CD14-positive monocyte (primary cell): Measurements from ENCODE around the gene NTMT2. TPM values are rescaled to one million over a fixed set of nuclear protein-coding genes. Genes with fewer than 3 reads are reported as not detected.

Experiments used
- DNase-seq, 3 donors: peaks; one replicate each; pipeline ENCODE4 v3.0.0-alpha.2; 2011 to 2022
- H2AFZ ChIP-seq: 2 replicates; pipeline ENCODE4 v1.6.0; 2012; ENCODE audit warnings: mild to moderate bottlenecking, low read depth, low read length, inconsistent platforms; ENCODE audit not compliant: insufficient read depth, poor library complexity, severe bottlenecking
- H3K27ac ChIP-seq, 2 donors: 1 replicate in 1 of 2; 2 replicates in 1 of 2; pipeline ENCODE4 v1.5.1; 2012 to 2013; ENCODE audit warnings: low read length in 2 of 2, control low read depth in 1 of 2, inconsistent platforms in 1 of 2, low read depth in 1 of 2, mild to moderate bottlenecking in 1 of 2
- H3K27me3 ChIP-seq, 2 donors: one replicate each; pipeline versions ENCODE4 v1.6.0 to v1.6.1; 2011 to 2013; ENCODE audit warnings: low read length in 2 of 2; ENCODE audit not compliant: control insufficient read depth in 2 of 2, insufficient read depth in 2 of 2
- H3K36me3 ChIP-seq, 2 donors: replicated peaks in 1 of 2; 1 replicate in 1 of 2; 2 replicates in 1 of 2; pipeline versions ENCODE4 v1.5.1 to v1.6.1; 2012 to 2013; ENCODE audit warnings: low read length in 2 of 2, control low read depth in 1 of 2, inconsistent platforms in 1 of 2, mild to moderate bottlenecking in 1 of 2; ENCODE audit not compliant: insufficient read depth in 2 of 2, control insufficient read depth in 1 of 2
- H3K4me1 ChIP-seq, 2 donors: 1 replicate in 1 of 2; 2 replicates in 1 of 2; pipeline versions ENCODE4 v1.5.1 to v1.6.1; 2012 to 2013; ENCODE audit warnings: low read length in 2 of 2, control low read depth in 1 of 2, inconsistent platforms in 1 of 2, mild to moderate bottlenecking in 1 of 2, moderate library complexity in 1 of 2; ENCODE audit not compliant: insufficient read depth in 2 of 2, control insufficient read depth in 1 of 2
- H3K4me2 ChIP-seq: replicated peaks from 2 replicates; pipeline ENCODE3; 2012; ENCODE audit warnings: low read length, moderate library complexity, mild to moderate bottlenecking; ENCODE audit not compliant: poor library complexity, severe bottlenecking; ENCODE audit errors: extremely low read depth
- H3K4me3 ChIP-seq, 3 experiments: fragments of 200-600 bp in 1 of 3; sonication (generic) in 1 of 3; replicated peaks in 1 of 3; 1 replicate in 2 of 3; 2 replicates in 1 of 3; pipeline ENCODE4 v1.5.1; 2011 to 2013; ENCODE audit warnings: low read length in 3 of 3, mild to moderate bottlenecking in 3 of 3, control low read depth in 2 of 3, low read depth in 2 of 3, inconsistent platforms in 1 of 3, moderate library complexity in 1 of 3
- H3K79me2 ChIP-seq: 2 replicates; pipeline ENCODE4 v1.6.0; 2012; ENCODE audit warnings: mild to moderate bottlenecking, control low read depth, inconsistent platforms, low read length, moderate library complexity; ENCODE audit not compliant: insufficient read depth
- H3K9ac ChIP-seq: 2 replicates; pipeline ENCODE4 v1.6.0; 2017; ENCODE audit warnings: low read length, mild to moderate bottlenecking; ENCODE audit not compliant: insufficient read depth, poor library complexity, severe bottlenecking
- H3K9me3 ChIP-seq, 2 donors: replicated peaks in 1 of 2; 1 replicate in 1 of 2; 2 replicates in 1 of 2; pipeline versions ENCODE4 v1.5.1 to v1.6.1; 2012 to 2013; ENCODE audit warnings: low read length in 2 of 2, control low read depth in 1 of 2; ENCODE audit not compliant: control insufficient read depth in 1 of 2, insufficient read depth in 1 of 2
- H4K20me1 ChIP-seq: 2 replicates; pipeline ENCODE4 v1.6.0; 2012; ENCODE audit warnings: mild to moderate bottlenecking, low read length, control low read depth, moderate library complexity; ENCODE audit not compliant: insufficient read depth
- H3K27ac Mint-ChIP-seq, 7 donors: one replicate each; pipeline ENCODE4 v1.8.0; 2020; ENCODE audit warnings: mild to moderate bottlenecking in 7 of 7, mixed read lengths in 7 of 7, moderate library complexity in 6 of 7, inconsistent platforms in 2 of 7
- H3K27me3 Mint-ChIP-seq, 3 donors: one replicate each; pipeline ENCODE4 v1.8.0; 2021 to 2022; ENCODE audit warnings: low read depth in 3 of 3, mild to moderate bottlenecking in 3 of 3, mixed read lengths in 3 of 3, moderate library complexity in 3 of 3, inconsistent platforms in 1 of 3
- H3K36me3 Mint-ChIP-seq, 2 donors: one replicate each; pipeline ENCODE4 v1.8.0; 2020; ENCODE audit warnings: mixed read lengths in 2 of 2, inconsistent platforms in 1 of 2, mild to moderate bottlenecking in 1 of 2
- H3K4me1 Mint-ChIP-seq: one replicate; pipeline ENCODE4 v1.8.0; 2020; ENCODE audit warnings: mild to moderate bottlenecking, mixed read lengths
- H3K4me3 Mint-ChIP-seq, 2 donors: one replicate each; pipeline ENCODE4 v1.8.0; 2020; ENCODE audit warnings: mild to moderate bottlenecking in 2 of 2, mixed read lengths in 2 of 2, moderate library complexity in 1 of 2
- H3K9me3 Mint-ChIP-seq, 7 donors: one replicate each; pipeline ENCODE4 v1.8.0; 2020 to 2022; ENCODE audit warnings: mixed read lengths in 7 of 7, mild to moderate bottlenecking in 6 of 7, moderate library complexity in 6 of 7, inconsistent platforms in 2 of 7
- WGBS: methylation state at CpG from one replicate; pipeline ENCODE4 v1.1.5; 2013; ENCODE audit warnings: missing lambda C conversion rate; ENCODE audit not compliant: insufficient coverage; 5-methylcytosine and 5-hydroxymethylcytosine counted together
- intact Hi-C, 2 donors: fragments of 100-400 bp; cut with micrococcal nuclease; formaldehyde crosslinking; loops; one replicate each; pipeline versions ENCODE4 v1.15.0 to v1.15.1; 2023
- polyA plus RNA-seq, 3 donors: library from polyadenylated mRNA; depleted of rRNA in 1 of 3; unstranded in 2 of 3; stranded (reverse) in 1 of 3; fragments of 300-500 nt in 2 of 3; fragments of >200 nt in 1 of 3; fragmentation: Illumina TruSeq in 2 of 3; gene quantifications; 1 replicate in 2 of 3; 2 replicates in 1 of 3; pipeline ENCODE4 v1.2.3, GENCODE V29; 2012 to 2021
- TF ChIP-seq, protein P1 (sequence below): fragments of 200-600 bp; IDR thresholded peaks from one replicate; pipeline ENCODE4 v1.8.0; 2022; ENCODE audit warnings: antibody characterized with exemption, mild to moderate bottlenecking

Gene NTMT2
- polyA plus RNA-seq, 3 donors, result not detected

DNA sequence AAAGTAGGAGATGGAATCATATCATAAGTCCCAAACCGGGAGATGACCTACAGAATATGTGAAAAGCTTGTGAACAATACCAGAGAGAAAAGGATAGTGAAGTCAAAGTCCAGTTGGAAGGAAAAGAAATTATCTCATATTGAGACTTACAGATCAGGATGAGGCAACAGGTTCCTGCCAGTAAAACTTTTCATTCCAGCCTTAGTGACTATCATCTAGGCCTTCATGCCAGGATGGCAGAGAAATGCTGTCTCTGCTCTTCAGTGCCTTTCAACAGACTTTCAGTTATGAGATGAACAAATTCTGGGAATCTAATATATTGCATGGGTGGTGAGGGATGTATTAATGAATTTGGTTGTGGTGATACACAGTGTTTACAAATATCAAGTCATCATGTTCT, 52.3 kb downstream of the NTMT2 start:
- no peaks in the 10 kb centered on the region for H4K20me1 ChIP-seq
- Mint-ChIP-seq H3K27me3 (peaks cover 0 to 3% (median 0%) of the 10 kb centered on the region in 3 donors), H3K9me3 (peaks cover 0 to 9% (median 0%) of the 10 kb centered on the region in 7 donors), H3K36me3 (no peaks in the 10 kb centered on the region), H3K4me3 (no peak overlapping the region), H3K27ac (no peak overlapping the region), H3K4me1 (no peaks in the 10 kb centered on the region)
- no peak overlapping the region for H3K4me2 ChIP-seq
- H3K9ac ChIP-seq, result no peak overlapping the region
- no peaks in the 10 kb centered on the region for H3K9me3 ChIP-seq
- no CpG with 5 or more reads among the region's 1 CpG for WGBS
- intact Hi-C loops, result no loop called here
- no peak overlapping the region for H2AFZ ChIP-seq
- TF ChIP-seq, protein P1, sequence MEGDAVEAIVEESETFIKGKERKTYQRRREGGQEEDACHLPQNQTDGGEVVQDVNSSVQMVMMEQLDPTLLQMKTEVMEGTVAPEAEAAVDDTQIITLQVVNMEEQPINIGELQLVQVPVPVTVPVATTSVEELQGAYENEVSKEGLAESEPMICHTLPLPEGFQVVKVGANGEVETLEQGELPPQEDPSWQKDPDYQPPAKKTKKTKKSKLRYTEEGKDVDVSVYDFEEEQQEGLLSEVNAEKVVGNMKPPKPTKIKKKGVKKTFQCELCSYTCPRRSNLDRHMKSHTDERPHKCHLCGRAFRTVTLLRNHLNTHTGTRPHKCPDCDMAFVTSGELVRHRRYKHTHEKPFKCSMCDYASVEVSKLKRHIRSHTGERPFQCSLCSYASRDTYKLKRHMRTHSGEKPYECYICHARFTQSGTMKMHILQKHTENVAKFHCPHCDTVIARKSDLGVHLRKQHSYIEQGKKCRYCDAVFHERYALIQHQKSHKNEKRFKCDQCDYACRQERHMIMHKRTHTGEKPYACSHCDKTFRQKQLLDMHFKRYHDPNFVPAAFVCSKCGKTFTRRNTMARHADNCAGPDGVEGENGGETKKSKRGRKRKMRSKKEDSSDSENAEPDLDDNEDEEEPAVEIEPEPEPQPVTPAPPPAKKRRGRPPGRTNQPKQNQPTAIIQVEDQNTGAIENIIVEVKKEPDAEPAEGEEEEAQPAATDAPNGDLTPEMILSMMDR, result no peak
- no peak overlapping the region for H3K27ac ChIP-seq
- H3K4me1 ChIP-seq, result no peaks in the 10 kb centered on the region
- no peak overlapping the region for H3K4me3 ChIP-seq
- no peaks in the 10 kb centered on the region for H3K27me3 ChIP-seq
- H3K79me2 ChIP-seq, result no peaks in the 10 kb centered on the region
- no peaks in the 10 kb centered on the region for H3K36me3 ChIP-seq
- DNase-seq, result no peak

DNA sequence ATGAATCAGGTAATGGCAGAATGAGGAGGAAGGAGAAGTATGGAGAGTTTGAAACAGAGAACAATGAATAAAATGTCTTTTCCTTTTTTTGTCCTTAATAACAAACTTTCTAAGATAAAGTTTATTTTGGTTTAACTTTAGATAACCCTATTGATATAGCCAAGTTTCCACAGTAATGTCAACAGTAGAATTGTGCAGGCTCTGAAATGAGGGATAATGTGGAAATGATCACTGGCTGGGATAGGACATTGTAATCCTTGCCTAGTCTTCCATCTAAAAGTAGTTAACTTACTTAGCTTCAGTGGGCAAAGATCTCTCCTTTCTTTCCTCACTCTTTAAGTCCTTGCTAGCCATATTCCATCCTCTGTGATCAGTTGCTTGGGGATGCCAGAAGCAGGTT, 52.8 kb downstream of the NTMT2 start:
- Histone ChIP-seq H3K27ac (no peak overlapping the region), H4K20me1 (no peaks in the 10 kb centered on the region), H3K9me3 (no peaks in the 10 kb centered on the region), H3K9ac (no peak overlapping the region), H3K4me3 (no peak overlapping the region), H3K4me2 (no peak overlapping the region), H3K27me3 (no peaks in the 10 kb centered on the region), H2AFZ (no peak overlapping the region), H3K79me2 (no peaks in the 10 kb centered on the region), H3K4me1 (no peaks in the 10 kb centered on the region), H3K36me3 (no peaks in the 10 kb centered on the region)
- intact Hi-C loops, result no loop called here
- no peak for DNase-seq
- TF ChIP-seq, protein P1, result no peak
- Mint-ChIP-seq H3K4me1 (no peaks in the 10 kb centered on the region), H3K27me3 (peaks cover 0 to 3% (median 0%) of the 10 kb centered on the region in 3 donors), H3K27ac (no peak overlapping the region), H3K4me3 (no peak overlapping the region), H3K36me3 (no peaks in the 10 kb centered on the region), H3K9me3 (peaks cover 0 to 9% (median 0%) of the 10 kb centered on the region in 7 donors)
